Esophagus (tissue), 2 donors: Measurements from ENCODE around the gene SLC26A11. TPM values are rescaled to one million over a fixed set of nuclear protein-coding genes. Genes with fewer than 3 reads are reported as not detected.

Source experiments
- H3K27ac ChIP-seq, 2 donors: one replicate each; pipeline ENCODE4 v1.5.1; 2013; ENCODE audit warnings: low read depth in 2 of 2, mild to moderate bottlenecking in 2 of 2, inconsistent platforms in 1 of 2, low read length in 1 of 2, moderate library complexity in 1 of 2
- H3K27me3 ChIP-seq, 2 donors: one replicate each; pipeline ENCODE4 v1.6.1; 2013; ENCODE audit warnings: low read length in 2 of 2, control low read depth in 1 of 2, mild to moderate bottlenecking in 1 of 2; ENCODE audit not compliant: insufficient read depth in 2 of 2, control insufficient read depth in 1 of 2
- H3K36me3 ChIP-seq, 2 donors: one replicate each; pipeline ENCODE4 v1.6.1; 2013; ENCODE audit warnings: low read length in 1 of 2; ENCODE audit not compliant: control insufficient read depth in 2 of 2, insufficient read depth in 2 of 2
- H3K4me1 ChIP-seq, 2 donors: one replicate each; pipeline ENCODE4 v1.6.1; 2013; ENCODE audit warnings: low read length in 1 of 2; ENCODE audit not compliant: control insufficient read depth in 2 of 2, insufficient read depth in 2 of 2
- H3K4me3 ChIP-seq, 2 donors: one replicate each; pipeline ENCODE4 v1.5.1; 2013; ENCODE audit warnings: low read length in 2 of 2, mild to moderate bottlenecking in 2 of 2, low read depth in 1 of 2, moderate library complexity in 1 of 2
- H3K9me3 ChIP-seq, 2 donors: one replicate each; pipeline ENCODE4 v1.6.1; 2013; ENCODE audit warnings: mild to moderate bottlenecking in 2 of 2, low read depth in 1 of 2, low read length in 1 of 2, moderate library complexity in 1 of 2; ENCODE audit not compliant: control insufficient read depth in 2 of 2, insufficient read depth in 1 of 2
- WGBS, 2 donors: extraction: QIAGEN DNeasy Blood & Tissue Kit; methylation state at CpG; one replicate each; pipeline ENCODE4 v1.1.7; 2013; 5-methylcytosine and 5-hydroxymethylcytosine counted together
- polyA plus RNA-seq, 2 donors: library from polyadenylated mRNA; stranded (reverse); fragments of 200-250 nt; gene quantifications; one replicate each; pipeline ENCODE4 v1.2.3, GENCODE V29; 2013
- donor health status: healthy with polysubstance abuse.
- donor health status: Bipolar disorder and iron deficiency.

Gene SLC26A11
- polyA plus RNA-seq, 2 donors = 4.7 to 6.9 TPM

- H3K36me3 ChIP-seq = peaks cover 24 to 54% of the 10 kb centered on the region in 2 donors
- no peak overlapping the region for H3K27ac ChIP-seq
- H3K4me1 ChIP-seq = peaks cover 0 to 4% of the 10 kb centered on the region in 2 donors
- no peak overlapping the region for H3K4me3 ChIP-seq
- no peaks in the 10 kb centered on the region for H3K9me3 ChIP-seq
- no peaks in the 10 kb centered on the region for H3K27me3 ChIP-seq
- 92 to 94% methylated on average over 47 to 48 of the region's 48 CpGs for WGBS, 2 donors
These were observed 6.0 kb upstream of the SLC26A11 start for GRCh38 chr17:80214012-80214877.

GRCh38 chr17:80214878-80215210, 5.4 kb upstream of the SLC26A11 start:
- no peak overlapping the region for H3K27ac ChIP-seq
- peaks cover 20 to 48% of the 10 kb centered on the region in 2 donors for H3K36me3 ChIP-seq
- 92 to 93% methylated on average over 17 of the region's 17 CpGs for WGBS, 2 donors

GRCh38 chr17:80216473-80217456, 3.5 kb upstream of the SLC26A11 start:
- WGBS, 2 donors = 96 to 97% methylated on average over 40 of the region's 40 CpGs
- Histone ChIP-seq H3K9me3 (no peaks in the 10 kb centered on the region), H3K4me3 (no peak overlapping the region), H3K36me3 (peaks cover 8 to 29% of the 10 kb centered on the region in 2 donors), H3K27ac (no peak overlapping the region), H3K4me1 (peaks cover 0 to 4% of the 10 kb centered on the region in 2 donors), H3K27me3 (no peaks in the 10 kb centered on the region)

More at GRCh38 chr17:80214878-80215210, 5.4 kb upstream of the SLC26A11 start:
- no peak overlapping the region for H3K4me3 ChIP-seq
- peaks cover 0 to 4% of the 10 kb centered on the region in 2 donors for H3K4me1 ChIP-seq
- H3K27me3 ChIP-seq = no peaks in the 10 kb centered on the region
- H3K9me3 ChIP-seq = no peaks in the 10 kb centered on the region

GRCh38 chr17:80217703-80218362, 2.4 kb upstream of the SLC26A11 start:
- WGBS, 2 donors = 91 to 98% methylated on average over 13 of the region's 13 CpGs
- H3K4me3 ChIP-seq = no peak overlapping the region
- H3K36me3 ChIP-seq = peaks cover 4 to 23% of the 10 kb centered on the region in 2 donors
- peaks cover 0 to 4% of the 10 kb centered on the region in 2 donors for H3K4me1 ChIP-seq
- no peaks in the 10 kb centered on the region for H3K9me3 ChIP-seq
- H3K27me3 ChIP-seq = no peaks in the 10 kb centered on the region
- no peak overlapping the region for H3K27ac ChIP-seq

- Histone ChIP-seq H3K4me1 (peaks cover 0 to 4% of the 10 kb centered on the region in 2 donors), H3K9me3 (no peaks in the 10 kb centered on the region), H3K36me3 (peaks cover 4 to 23% of the 10 kb centered on the region in 2 donors), H3K27me3 (no peaks in the 10 kb centered on the region), H3K4me3 (no peak overlapping the region), H3K27ac (no peak overlapping the region)
- 76 to 92% methylated on average over 7 of the region's 7 CpGs for WGBS, 2 donors
These were observed 1.8 kb upstream of the SLC26A11 start for GRCh38 chr17:80218391-80218790.

- Histone ChIP-seq H3K4me3 (peak overlapping the region; percentile 77 to 95), H3K27me3 (no peaks in the 10 kb centered on the region), H3K36me3 (peaks cover 1 to 23% of the 10 kb centered on the region in 2 donors), H3K27ac (peak overlapping the region; percentile 82 to 86), H3K9me3 (no peaks in the 10 kb centered on the region), H3K4me1 (peaks cover 0 to 4% of the 10 kb centered on the region in 2 donors)
- WGBS, 2 donors = 28 to 34% methylated on average over 15 of the region's 15 CpGs
These were observed 1.0 kb upstream of the SLC26A11 start for GRCh38 chr17:80219013-80219762.

- 0 to 2% methylated on average over 5 of the region's 5 CpGs for WGBS, 2 donors
- H3K27me3 ChIP-seq = no peaks in the 10 kb centered on the region
- peak overlapping the region; percentile 77 to 95 for H3K4me3 ChIP-seq
- peak overlapping the region; percentile 82 to 86 for H3K27ac ChIP-seq
- H3K9me3 ChIP-seq = no peaks in the 10 kb centered on the region
- peaks cover 0 to 20% of the 10 kb centered on the region in 2 donors for H3K36me3 ChIP-seq
- peaks cover 0 to 4% of the 10 kb centered on the region in 2 donors for H3K4me1 ChIP-seq
These were observed 519 bp upstream of the SLC26A11 start for GRCh38 chr17:80219763-80220053.

- H3K4me1 ChIP-seq = peaks cover 0 to 4% of the 10 kb centered on the region in 2 donors
- WGBS, 2 donors = 3 to 6% methylated on average over 36 to 41 of the region's 41 CpGs
- H3K27ac ChIP-seq = peak overlapping the region; percentile 82 to 86
- H3K36me3 ChIP-seq = peaks cover 0 to 15% of the 10 kb centered on the region in 2 donors
- peak overlapping the region; percentile 77 to 95 for H3K4me3 ChIP-seq
- no peaks in the 10 kb centered on the region for H3K27me3 ChIP-seq
- H3K9me3 ChIP-seq = no peaks in the 10 kb centered on the region
These were observed 549 bp downstream of the SLC26A11 start for GRCh38 chr17:80220736-80221215.
